Astrocyte of the cerebellum (primary cell): ENCODE results near the gene BEST3.
A peak's percentile ranks its signal among the peaks of the same experiment; 100 is the strongest.

Source experiments
- DNase-seq: peaks from one replicate; pipeline ENCODE4 v3.0.0-alpha.2; 2011; ENCODE audit warnings: low read depth
- H3K4me3 ChIP-seq: 2 replicates; pipeline ENCODE4 v1.5.1; 2011; ENCODE audit warnings: mild to moderate bottlenecking, low read depth, low read length, moderate library complexity
- in situ Hi-C: cut with HindIII; loops from 2 replicates; pipeline ENCODE4 v1.10.0; 2017; ENCODE audit warnings: low sequenced_read_pairs
- TF ChIP-seq, protein P1 (sequence below): IDR thresholded peaks from 2 replicates; pipeline ENCODE4 v1.5.1; 2012; ENCODE audit warnings: low read length, low read depth, moderate library complexity, mild to moderate bottlenecking; ENCODE audit errors: missing control alignments

Gene BEST3

GRCh38 chr12:69732088-69732487 lies 33.0 kb upstream of the BEST3 start:
- in situ Hi-C loops, result no loop called here
- TF ChIP-seq, protein P1, sequence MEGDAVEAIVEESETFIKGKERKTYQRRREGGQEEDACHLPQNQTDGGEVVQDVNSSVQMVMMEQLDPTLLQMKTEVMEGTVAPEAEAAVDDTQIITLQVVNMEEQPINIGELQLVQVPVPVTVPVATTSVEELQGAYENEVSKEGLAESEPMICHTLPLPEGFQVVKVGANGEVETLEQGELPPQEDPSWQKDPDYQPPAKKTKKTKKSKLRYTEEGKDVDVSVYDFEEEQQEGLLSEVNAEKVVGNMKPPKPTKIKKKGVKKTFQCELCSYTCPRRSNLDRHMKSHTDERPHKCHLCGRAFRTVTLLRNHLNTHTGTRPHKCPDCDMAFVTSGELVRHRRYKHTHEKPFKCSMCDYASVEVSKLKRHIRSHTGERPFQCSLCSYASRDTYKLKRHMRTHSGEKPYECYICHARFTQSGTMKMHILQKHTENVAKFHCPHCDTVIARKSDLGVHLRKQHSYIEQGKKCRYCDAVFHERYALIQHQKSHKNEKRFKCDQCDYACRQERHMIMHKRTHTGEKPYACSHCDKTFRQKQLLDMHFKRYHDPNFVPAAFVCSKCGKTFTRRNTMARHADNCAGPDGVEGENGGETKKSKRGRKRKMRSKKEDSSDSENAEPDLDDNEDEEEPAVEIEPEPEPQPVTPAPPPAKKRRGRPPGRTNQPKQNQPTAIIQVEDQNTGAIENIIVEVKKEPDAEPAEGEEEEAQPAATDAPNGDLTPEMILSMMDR, result no peak
- no peak overlapping the region for H3K4me3 ChIP-seq
- DNase-seq, result peak; percentile 87

GRCh38 chr12:69726922-69727321 lies 27.8 kb upstream of the BEST3 start:
- no peak for DNase-seq
- H3K4me3 ChIP-seq, result no peak overlapping the region
- TF ChIP-seq, protein P1, result no peak
- in situ Hi-C loops, result no loop called here

- DNase-seq, result no peak
- H3K4me3 ChIP-seq, result no peak overlapping the region
- TF ChIP-seq, protein P1, result no peak
- in situ Hi-C loops, result no loop called here
Measured at GRCh38 chr12:69720750-69721149, 21.6 kb upstream of the BEST3 start.

GRCh38 chr12:69719336-69720316 lies 20.5 kb upstream of the BEST3 start:
- TF ChIP-seq, protein P1, result no peak
- DNase-seq, result no peak
- in situ Hi-C loops, result no loop called here
- H3K4me3 ChIP-seq, result no peak overlapping the region

DNA sequence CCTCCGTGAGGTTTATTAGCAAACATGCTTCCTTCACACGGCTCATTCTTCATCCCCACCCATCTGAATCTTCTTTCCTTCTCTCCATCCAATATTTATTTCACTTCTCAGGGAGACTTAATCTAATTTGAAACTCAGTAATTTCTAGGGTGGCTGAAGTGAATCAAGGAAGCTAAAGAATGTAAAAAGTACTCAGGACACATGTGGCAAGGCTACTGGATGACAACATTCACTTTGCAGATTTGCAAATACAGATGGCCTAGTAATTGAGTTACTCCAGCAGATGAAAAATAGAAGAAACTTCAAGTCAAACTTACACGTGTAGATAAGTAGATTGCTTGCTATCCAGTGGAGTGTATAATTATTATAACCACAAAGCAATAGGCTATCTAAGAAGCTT lies 15.4 kb upstream of the BEST3 start:
- in situ Hi-C loops, result no loop called here

DNA sequence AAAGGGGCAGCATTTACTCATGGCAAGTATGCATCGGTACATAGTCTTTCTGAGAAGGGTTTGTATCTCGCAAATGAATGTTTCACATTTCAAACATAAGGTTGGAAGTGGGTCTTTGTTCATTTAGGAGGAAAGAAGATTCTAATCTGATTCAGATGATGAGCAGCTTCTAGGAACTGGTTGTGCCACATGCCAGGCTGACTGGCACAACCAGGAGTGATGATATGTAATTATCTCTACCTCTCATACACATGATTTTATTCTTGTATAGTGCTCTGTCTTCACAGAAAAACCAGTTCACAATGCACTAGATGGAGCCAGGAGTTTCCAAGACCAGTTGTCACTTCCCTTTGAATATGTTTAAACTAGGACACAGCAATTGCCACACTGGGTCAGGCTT lies 13.7 kb upstream of the BEST3 start:
- in situ Hi-C loops, result no loop called here
- TF ChIP-seq, protein P1, result no peak
- H3K4me3 ChIP-seq, result no peak overlapping the region
- no peak for DNase-seq

More for the DNA sequence above, 15.4 kb upstream of the BEST3 start:
- H3K4me3 ChIP-seq, result no peak overlapping the region
- TF ChIP-seq, protein P1, result no peak
- DNase-seq, result no peak
